IPS-15b (cell line): Measurements from ENCODE around the gene OSTM1.
"Not testable (repeated sequence)": the region's sequence is repeated elsewhere in the genome, so short reads cannot be mapped to it uniquely, and the experiment has no call there.

Experiments used
- H3K27me3 ChIP-seq: one replicate; pipeline ENCODE4 v1.6.1; 2013; ENCODE audit warnings: low read length; ENCODE audit not compliant: control insufficient read depth, insufficient read depth
- H3K36me3 ChIP-seq: one replicate; pipeline ENCODE4 v1.6.1; 2013; ENCODE audit warnings: low read length; ENCODE audit not compliant: control insufficient read depth, insufficient read depth
- H3K4me1 ChIP-seq: one replicate; pipeline ENCODE4 v1.6.1; 2013; ENCODE audit warnings: mild to moderate bottlenecking, low read length; ENCODE audit not compliant: control insufficient read depth, insufficient read depth
- H3K4me3 ChIP-seq: one replicate; pipeline ENCODE4 v1.5.1; 2013; ENCODE audit warnings: low read depth, low read length
- H3K9ac ChIP-seq: one replicate; pipeline ENCODE4 v1.6.1; 2013; ENCODE audit warnings: low read depth, mild to moderate bottlenecking, low read length
- H3K9me3 ChIP-seq: one replicate; pipeline ENCODE4 v1.6.1; 2013; ENCODE audit warnings: mild to moderate bottlenecking, low read length; ENCODE audit not compliant: control insufficient read depth, insufficient read depth

OSTM1 gene

DNA sequence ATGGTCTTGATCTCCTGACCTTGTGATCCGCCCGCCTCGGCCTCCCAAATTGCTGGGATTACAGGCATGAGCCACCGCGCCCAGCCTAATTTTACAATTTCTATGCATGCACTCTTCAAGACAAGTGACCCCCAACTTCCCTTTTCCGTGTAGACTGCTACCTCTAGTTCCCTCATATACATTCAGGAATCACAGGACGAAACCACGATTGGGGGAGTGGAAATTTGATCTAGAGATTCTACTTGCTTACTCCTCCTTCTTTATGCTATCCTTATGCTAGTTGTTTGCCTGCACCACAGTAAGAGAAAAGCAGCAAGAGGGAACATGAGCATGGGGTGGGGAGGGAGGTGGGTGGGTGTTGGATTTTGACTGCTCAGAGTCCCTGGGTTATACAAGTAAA, 34.9 kb downstream of the OSTM1 start:
- H3K4me3 ChIP-seq: no peak overlapping the region
- H3K9ac ChIP-seq: no peak overlapping the region
- no peaks in the 10 kb centered on the region for H3K9me3 ChIP-seq
- H3K4me1 ChIP-seq: no peaks in the 10 kb centered on the region
- H3K27me3 ChIP-seq: no peaks in the 10 kb centered on the region
- peaks cover 4% of the 10 kb centered on the region for H3K36me3 ChIP-seq

DNA sequence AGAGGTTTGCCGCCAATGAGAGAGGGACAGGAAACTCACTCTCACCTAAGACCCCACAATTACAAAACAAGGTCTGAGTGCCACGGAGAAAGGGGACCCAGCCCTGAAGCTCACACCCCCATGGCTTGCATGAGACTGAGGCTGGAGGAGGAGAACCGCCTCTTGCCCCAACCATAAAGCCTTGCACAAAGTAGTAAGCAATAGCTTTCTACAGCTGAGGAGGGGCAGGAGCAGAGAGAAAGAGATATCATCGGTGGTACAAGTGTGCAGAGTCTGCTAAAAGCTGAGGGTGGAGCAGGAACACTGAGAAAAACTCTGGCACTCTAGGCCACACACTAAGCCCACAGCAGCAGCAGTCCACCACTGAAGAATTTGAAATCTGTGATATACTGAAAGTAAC, 37.7 kb downstream of the OSTM1 start:
- peaks cover 4% of the 10 kb centered on the region for H3K36me3 ChIP-seq
- no peaks in the 10 kb centered on the region for H3K27me3 ChIP-seq
- H3K4me1 ChIP-seq: no peaks in the 10 kb centered on the region
- no peak overlapping the region for H3K4me3 ChIP-seq
- H3K9me3 ChIP-seq: no peaks in the 10 kb centered on the region
- no peak overlapping the region for H3K9ac ChIP-seq

GRCh38 chr6:108031968-108032367, 42.6 kb downstream of the OSTM1 start:
- H3K27me3 ChIP-seq: no peaks in the 10 kb centered on the region
- H3K36me3 ChIP-seq: no peaks in the 10 kb centered on the region

GRCh38 chr6:108030211-108030610, 44.3 kb downstream of the OSTM1 start:
- Histone ChIP-seq H3K27me3 (no peaks in the 10 kb centered on the region), H3K4me3 (no peak overlapping the region), H3K36me3 (no peaks in the 10 kb centered on the region), H3K4me1 (peaks cover 2% of the 10 kb centered on the region), H3K9me3 (no peaks in the 10 kb centered on the region), H3K9ac (no peak overlapping the region)

More at GRCh38 chr6:108031968-108032367, 42.6 kb downstream of the OSTM1 start:
- Histone ChIP-seq H3K4me3 (no peak overlapping the region), H3K9ac (no peak overlapping the region), H3K9me3 (no peaks in the 10 kb centered on the region), H3K4me1 (peaks cover 2% of the 10 kb centered on the region)

DNA sequence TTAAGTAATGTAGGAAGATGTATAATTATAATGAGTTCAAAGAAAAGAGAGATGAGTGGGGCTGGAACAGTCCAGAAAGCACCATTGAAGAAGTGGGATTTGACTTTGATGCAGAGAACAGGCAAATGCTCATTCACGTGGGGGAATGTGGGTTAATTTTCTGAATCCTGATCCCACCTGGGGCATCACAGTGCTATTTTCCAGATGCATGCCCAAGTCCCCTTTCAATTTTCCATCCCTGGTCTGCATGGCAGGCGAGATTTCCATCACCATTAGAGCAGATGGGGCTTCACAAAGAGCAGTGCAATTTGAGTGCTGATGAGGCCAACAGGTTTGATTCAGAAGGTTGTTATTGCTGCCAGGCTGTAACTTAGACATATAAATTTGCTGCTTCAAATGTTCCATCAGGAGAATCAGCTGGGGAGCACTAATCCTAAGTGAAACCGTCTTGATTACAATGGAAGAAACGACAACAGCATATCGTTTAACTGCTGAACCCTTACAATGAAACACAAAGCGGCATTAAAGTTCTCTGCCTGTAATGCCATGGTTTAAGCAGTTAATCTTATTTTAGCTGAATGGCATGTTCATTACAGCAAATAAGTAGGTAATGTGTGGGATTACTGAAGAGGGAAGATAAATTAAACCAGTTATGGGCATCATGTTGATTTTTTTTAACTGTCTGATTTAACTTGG, 45.2 kb downstream of the OSTM1 start:
- no peaks in the 10 kb centered on the region for H3K27me3 ChIP-seq
- H3K9me3 ChIP-seq: no peaks in the 10 kb centered on the region
- peaks cover 2% of the 10 kb centered on the region for H3K4me1 ChIP-seq
- no peak overlapping the region for H3K9ac ChIP-seq
- H3K4me3 ChIP-seq: no peak overlapping the region
- no peaks in the 10 kb centered on the region for H3K36me3 ChIP-seq

DNA sequence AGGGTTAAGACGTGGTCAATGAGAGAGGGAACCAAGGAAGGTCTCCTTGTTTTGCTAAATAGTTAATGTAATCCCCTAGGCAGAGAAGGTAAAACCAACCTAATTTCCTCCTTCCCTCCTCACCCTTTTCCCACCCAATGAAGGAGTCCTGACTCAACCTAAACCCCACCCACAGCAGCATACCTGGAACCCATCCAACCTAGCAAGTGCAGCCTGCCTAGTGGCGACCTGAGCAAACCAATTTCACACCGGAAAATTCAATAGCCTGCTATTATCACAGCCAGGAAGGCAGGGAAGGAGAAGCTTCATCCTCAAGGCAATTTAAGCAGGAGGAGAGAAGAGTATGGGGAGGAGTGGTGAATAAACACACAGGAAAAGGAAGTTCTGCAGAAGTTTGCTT, 46.9 kb downstream of the OSTM1 start:
- no peaks in the 10 kb centered on the region for H3K27me3 ChIP-seq
- H3K4me1 ChIP-seq: peaks cover 2% of the 10 kb centered on the region
- H3K9me3 ChIP-seq: no peaks in the 10 kb centered on the region
- H3K4me3 ChIP-seq: no peak overlapping the region
- H3K36me3 ChIP-seq: no peaks in the 10 kb centered on the region
- H3K9ac ChIP-seq: no peak overlapping the region

DNA sequence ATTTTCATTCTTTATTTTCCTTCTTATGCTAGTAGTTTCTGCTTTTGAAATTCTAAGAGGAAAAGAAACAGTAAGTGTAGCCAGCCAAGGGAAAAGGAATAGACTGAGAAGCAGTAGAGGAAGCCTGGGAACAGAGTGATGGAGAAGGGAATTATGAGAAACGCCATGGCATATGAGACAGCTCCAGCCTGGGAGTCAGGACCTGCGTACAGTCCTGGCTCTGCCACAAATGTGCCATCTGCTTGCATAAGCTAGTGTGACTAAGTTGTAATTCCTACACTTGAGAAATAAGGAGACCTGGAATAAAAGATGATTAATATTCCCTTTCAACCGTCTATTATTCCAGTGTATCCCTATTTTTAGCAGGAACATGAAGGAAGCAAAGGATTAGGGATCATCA, 47.5 kb downstream of the OSTM1 start:
- no peaks in the 10 kb centered on the region for H3K36me3 ChIP-seq

DNA sequence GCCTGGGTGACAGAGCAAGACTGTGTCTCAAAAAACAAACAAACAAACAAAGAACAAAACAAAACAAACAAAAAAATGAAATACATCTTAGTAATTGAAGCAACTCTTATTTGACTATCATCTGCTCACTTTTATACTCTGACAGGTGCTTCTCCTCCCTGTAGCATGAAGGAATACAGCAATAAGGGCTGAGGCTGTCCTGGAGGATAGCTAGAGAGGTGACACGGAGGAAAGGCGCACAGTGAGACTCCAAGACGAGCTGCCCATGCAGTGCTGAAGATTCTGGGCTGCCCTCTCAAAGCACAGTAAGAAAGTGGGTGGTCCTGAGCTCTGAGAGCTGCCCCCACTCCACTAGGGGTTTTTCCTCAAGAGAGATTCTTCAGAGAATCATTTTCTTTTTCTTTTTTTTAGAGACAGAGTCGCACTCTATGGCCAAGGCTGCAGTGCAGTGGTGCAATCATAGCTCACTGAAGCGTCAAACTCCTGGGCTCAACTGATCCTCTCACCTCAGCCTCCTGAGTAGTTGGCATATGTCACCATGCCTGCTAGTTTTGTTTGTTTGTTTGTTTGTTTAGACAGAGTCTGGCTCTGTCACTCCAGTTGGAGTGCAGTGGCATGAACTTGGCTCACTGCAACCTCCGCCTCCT, 50.0 kb downstream of the OSTM1 start:
- Histone ChIP-seq H3K27me3 (no peaks in the 10 kb centered on the region), H3K9me3 (no peaks in the 10 kb centered on the region), H3K9ac (no peak overlapping the region), H3K4me1 (peaks cover 2% of the 10 kb centered on the region), H3K4me3 (no peak overlapping the region), H3K36me3 (no peaks in the 10 kb centered on the region)

More for the DNA sequence above, 47.5 kb downstream of the OSTM1 start:
- Histone ChIP-seq H3K4me1 (peaks cover 2% of the 10 kb centered on the region), H3K9me3 (no peaks in the 10 kb centered on the region), H3K27me3 (no peaks in the 10 kb centered on the region), H3K9ac (no peak overlapping the region), H3K4me3 (no peak overlapping the region)

DNA sequence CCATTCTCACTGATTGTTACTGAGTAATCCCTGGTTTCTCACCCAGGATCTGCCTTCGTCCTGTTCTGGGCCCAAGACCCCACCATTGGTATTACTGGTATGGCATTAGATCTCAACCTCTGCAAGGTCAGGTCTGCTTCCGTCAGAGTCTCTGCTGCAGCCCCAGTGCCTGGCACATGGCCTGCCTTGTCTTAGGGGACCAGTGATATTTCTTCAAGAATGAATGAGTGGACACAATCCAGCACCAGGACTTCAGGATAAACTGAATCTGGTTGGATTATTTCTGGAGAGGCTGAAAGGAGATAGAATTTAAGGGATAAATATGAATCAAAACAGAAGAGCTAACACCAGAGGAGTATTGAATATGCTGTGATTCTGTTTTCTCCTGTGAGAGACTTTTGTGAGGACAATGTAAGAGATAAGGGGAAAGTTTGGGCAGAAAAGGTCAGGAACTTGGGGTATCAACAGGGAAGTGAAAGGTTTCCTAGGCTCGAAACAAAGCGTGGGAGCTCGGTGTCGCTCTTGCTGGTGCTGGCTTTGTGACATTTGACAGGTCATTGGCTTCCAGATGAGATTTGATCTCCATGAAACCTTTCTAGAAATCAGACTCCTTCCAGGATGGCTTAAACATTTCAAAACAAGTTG, 53.9 kb downstream of the OSTM1 start:
- H3K4me1 ChIP-seq: no peaks in the 10 kb centered on the region
- H3K9ac ChIP-seq: no peak overlapping the region
- peaks cover 5% of the 10 kb centered on the region for H3K9me3 ChIP-seq
- no peak overlapping the region for H3K4me3 ChIP-seq
- H3K27me3 ChIP-seq: no peaks in the 10 kb centered on the region
- no peaks in the 10 kb centered on the region for H3K36me3 ChIP-seq

GRCh38 chr6:108016283-108016682, 58.3 kb downstream of the OSTM1 start:
- H3K9ac ChIP-seq, H3K4me1 ChIP-seq, H3K4me3 ChIP-seq, H3K36me3 ChIP-seq, H3K27me3 ChIP-seq, H3K9me3 ChIP-seq: not testable (repeated sequence)

DNA sequence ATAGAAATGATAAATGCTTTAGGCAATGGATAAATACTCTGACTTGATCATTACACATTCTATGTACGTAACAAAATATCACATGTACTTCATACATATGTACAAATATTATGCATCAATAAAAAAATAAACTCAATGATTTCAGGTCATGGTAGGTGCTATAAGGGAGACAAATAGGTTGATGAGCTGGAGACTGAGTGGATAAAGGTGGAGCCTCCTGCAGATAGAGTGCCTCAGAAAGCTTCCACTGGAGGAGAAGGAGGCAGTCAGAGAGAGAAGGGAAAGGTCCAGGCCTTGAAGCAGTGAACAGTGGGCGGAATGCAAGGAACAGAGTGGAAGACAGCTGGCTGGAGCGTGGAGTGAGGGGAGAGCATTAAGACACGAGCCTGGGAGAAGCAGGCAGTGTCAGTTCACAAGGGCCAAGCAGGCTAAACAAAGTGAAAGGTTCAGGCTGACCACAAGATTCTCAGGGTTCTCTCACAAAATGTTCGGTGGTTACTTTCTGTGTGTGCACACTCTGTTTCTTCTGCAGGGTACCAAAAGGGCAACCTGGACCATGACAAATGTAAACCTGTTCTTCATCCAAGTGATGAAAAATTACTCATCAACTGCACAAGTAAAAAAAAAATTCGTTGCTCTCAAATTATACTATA, 60.6 kb downstream of the OSTM1 start:
- Histone ChIP-seq H3K36me3 (no peaks in the 10 kb centered on the region), H3K4me3 (no peak overlapping the region), H3K9me3 (peaks cover 12% of the 10 kb centered on the region), H3K4me1 (no peaks in the 10 kb centered on the region), H3K9ac (no peak overlapping the region), H3K27me3 (no peaks in the 10 kb centered on the region)
